ENCODE results near the gene NACA2. TPM values are rescaled to one million over a fixed set of nuclear protein-coding genes. Genes with fewer than 3 reads are reported as not detected.

The NACA2 gene
- total RNA-seq, 1 experiment from 2014 or later = not detected

DNA sequence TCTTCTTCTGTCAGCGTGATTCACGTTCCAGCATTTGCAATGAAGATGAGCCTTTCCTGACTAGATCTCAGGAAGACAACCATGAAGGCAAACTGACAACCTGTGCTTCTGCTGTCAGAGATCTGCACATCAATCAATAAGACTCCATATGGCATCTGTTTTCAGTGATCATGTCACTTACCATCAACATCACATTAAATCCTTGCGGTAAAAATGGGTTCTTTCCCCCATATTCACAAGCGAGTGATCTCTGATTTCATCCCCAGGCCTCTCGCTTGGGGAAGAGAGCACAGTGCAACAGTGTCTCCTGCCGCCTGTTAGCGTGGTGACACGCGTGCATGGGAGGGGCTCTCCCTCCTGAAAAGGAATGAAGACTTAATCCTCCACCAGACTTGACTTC, 11.1 kb downstream of the NACA2 start:
- Mint-ChIP-seq H3K4me1 (peaks cover 6% of the 10 kb centered on the region), H3K4me3 (no peak overlapping the region), H3K27me3 (ENCODE audit: low read depth) (no peaks in the 10 kb centered on the region), H3K9me3 (no peaks in the 10 kb centered on the region), H3K36me3 (no peaks in the 10 kb centered on the region), H3K27ac (no peak overlapping the region)
- POLR2A ChIA-PET = no interaction called here
- TF ChIP-seq ELF4 (CRISPR knock-in tag; IDR thresholded peaks at IDR 0.05; ENCODE audit: low read depth) (no peak), ETV6 (CRISPR knock-in tag; IDR thresholded peaks at IDR 0.05) (no peak), TCF7 (CRISPR knock-in tag; IDR thresholded peaks at IDR 0.05; ENCODE audit: low read depth) (no peak), KAT7 (CRISPR knock-in tag; IDR thresholded peaks at IDR 0.05; ENCODE audit: borderline replicate concordance) (no peak), GABPB1 (CRISPR knock-in tag; IDR thresholded peaks at IDR 0.05) (no peak), ATF1 (CRISPR knock-in tag; IDR thresholded peaks at IDR 0.05) (no peak), NFATC4 (CRISPR knock-in tag; IDR thresholded peaks at IDR 0.05) (no peak), ZNF423 (CRISPR knock-in tag; IDR thresholded peaks at IDR 0.05) (no peak)
- TF ChIP-seq, protein P1, sequence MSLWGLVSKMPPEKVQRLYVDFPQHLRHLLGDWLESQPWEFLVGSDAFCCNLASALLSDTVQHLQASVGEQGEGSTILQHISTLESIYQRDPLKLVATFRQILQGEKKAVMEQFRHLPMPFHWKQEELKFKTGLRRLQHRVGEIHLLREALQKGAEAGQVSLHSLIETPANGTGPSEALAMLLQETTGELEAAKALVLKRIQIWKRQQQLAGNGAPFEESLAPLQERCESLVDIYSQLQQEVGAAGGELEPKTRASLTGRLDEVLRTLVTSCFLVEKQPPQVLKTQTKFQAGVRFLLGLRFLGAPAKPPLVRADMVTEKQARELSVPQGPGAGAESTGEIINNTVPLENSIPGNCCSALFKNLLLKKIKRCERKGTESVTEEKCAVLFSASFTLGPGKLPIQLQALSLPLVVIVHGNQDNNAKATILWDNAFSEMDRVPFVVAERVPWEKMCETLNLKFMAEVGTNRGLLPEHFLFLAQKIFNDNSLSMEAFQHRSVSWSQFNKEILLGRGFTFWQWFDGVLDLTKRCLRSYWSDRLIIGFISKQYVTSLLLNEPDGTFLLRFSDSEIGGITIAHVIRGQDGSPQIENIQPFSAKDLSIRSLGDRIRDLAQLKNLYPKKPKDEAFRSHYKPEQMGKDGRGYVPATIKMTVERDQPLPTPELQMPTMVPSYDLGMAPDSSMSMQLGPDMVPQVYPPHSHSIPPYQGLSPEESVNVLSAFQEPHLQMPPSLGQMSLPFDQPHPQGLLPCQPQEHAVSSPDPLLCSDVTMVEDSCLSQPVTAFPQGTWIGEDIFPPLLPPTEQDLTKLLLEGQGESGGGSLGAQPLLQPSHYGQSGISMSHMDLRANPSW (CRISPR knock-in tag; conservative IDR thresholded peaks at IDR 0.05; ENCODE audit: low read depth) = no peak
- TF ChIP-seq, protein P2, sequence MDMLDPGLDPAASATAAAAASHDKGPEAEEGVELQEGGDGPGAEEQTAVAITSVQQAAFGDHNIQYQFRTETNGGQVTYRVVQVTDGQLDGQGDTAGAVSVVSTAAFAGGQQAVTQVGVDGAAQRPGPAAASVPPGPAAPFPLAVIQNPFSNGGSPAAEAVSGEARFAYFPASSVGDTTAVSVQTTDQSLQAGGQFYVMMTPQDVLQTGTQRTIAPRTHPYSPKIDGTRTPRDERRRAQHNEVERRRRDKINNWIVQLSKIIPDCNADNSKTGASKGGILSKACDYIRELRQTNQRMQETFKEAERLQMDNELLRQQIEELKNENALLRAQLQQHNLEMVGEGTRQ (CRISPR knock-in tag; IDR thresholded peaks at IDR 0.05) = no peak
- TF ChIP-seq, protein P3, sequence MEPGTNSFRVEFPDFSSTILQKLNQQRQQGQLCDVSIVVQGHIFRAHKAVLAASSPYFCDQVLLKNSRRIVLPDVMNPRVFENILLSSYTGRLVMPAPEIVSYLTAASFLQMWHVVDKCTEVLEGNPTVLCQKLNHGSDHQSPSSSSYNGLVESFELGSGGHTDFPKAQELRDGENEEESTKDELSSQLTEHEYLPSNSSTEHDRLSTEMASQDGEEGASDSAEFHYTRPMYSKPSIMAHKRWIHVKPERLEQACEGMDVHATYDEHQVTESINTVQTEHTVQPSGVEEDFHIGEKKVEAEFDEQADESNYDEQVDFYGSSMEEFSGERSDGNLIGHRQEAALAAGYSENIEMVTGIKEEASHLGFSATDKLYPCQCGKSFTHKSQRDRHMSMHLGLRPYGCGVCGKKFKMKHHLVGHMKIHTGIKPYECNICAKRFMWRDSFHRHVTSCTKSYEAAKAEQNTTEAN (CRISPR knock-in tag; IDR thresholded peaks at IDR 0.05) = no peak
- TF ChIP-seq, protein P4, sequence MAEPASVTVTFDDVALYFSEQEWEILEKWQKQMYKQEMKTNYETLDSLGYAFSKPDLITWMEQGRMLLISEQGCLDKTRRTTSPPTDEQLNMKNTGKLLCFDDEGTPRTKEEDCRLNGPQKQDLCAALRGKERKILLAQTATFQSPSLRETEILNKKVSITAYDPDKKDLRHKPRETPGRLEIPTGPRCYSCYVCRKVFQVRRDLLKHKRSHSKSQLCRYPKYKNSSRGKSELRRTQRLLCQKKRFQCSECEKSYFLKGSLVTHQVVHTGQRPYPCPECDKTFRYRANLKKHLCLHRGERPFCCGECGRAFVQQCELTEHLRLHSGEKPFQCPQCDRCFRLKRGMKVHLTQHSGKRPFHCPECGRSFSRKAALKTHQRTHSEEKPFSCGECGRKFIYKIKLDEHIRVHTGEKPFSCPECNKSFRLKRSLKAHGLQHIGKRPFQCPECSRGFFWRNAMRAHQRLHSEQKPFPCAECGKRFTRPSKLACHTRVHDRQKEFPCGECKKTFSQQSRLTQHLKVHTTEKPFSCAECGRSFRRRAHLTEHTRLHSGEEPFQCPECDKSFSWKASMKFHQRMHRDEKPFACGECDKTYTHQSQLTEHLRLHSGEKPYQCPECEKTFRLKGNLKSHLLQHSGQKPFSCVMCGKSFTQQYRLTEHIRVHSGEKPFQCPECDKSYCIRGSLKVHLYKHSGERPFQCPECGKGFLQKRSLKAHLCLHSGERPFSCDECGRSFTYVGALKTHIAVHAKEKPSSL (CRISPR knock-in tag; conservative IDR thresholded peaks at IDR 0.05) = no peak
- CTCF ChIA-PET = no interaction called here
- peak; percentile 36; the same call in 1 of the 2 replicates for ATAC-seq
- no peak for DNase-seq (ENCODE audit: low spot score)

DNA sequence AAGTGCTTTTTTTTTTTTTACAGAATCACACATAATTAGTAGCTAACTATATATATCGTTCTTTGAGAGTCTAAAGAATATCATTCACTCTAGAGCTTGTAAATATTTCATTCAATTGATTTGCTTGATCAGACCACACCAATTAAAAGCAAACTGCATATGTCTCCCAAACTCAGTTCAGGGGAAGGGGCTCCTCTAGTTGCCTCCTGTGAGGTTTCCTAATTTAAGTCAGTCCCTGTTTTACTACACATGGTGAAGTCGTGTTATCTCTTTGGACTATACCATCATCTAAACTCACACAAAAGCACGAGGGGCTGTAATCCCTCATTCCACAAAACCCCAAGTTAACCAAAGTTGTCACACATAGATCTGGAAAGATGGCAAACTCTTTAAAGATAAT, 11.7 kb downstream of the NACA2 start:
- Mint-ChIP-seq H3K4me3 (no peak overlapping the region), H3K4me1 (peaks cover 7% of the 10 kb centered on the region), H3K9me3 (no peaks in the 10 kb centered on the region), H3K27me3 (ENCODE audit: low read depth) (no peaks in the 10 kb centered on the region), H3K27ac (no peak overlapping the region), H3K36me3 (no peaks in the 10 kb centered on the region)
- ChIA-PET CTCF (interaction anchor here (0.6 to 1.1 kb wide), 2 partner anchors 15 to 167 kb away, joined by 3 read pairs; no protein-coding TSS in a partner anchor), POLR2A (interaction anchor here (0.9 kb wide), 1 partner anchor 32 kb away, joined by 3 read pairs; no protein-coding TSS in a partner anchor)
- DNase-seq (ENCODE audit: low spot score) = no peak
- ATAC-seq = no peak
- TF ChIP-seq, protein P5, sequence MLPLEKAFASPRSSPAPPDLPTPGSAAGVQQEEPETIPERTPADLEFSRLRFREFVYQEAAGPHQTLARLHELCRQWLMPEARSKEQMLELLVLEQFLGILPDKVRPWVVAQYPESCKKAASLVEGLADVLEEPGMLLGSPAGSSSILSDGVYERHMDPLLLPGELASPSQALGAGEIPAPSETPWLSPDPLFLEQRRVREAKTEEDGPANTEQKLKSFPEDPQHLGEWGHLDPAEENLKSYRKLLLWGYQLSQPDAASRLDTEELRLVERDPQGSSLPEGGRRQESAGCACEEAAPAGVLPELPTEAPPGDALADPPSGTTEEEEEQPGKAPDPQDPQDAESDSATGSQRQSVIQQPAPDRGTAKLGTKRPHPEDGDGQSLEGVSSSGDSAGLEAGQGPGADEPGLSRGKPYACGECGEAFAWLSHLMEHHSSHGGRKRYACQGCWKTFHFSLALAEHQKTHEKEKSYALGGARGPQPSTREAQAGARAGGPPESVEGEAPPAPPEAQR (CRISPR knock-in tag; IDR thresholded peaks at IDR 0.05) = no peak
- TF ChIP-seq TP53 (CRISPR knock-in tag; IDR thresholded peaks at IDR 0.05) (no peak), FOXP1 (CRISPR knock-in tag; IDR thresholded peaks at IDR 0.05; ENCODE audit: borderline replicate concordance) (no peak), JUN (CRISPR knock-in tag; IDR thresholded peaks at IDR 0.05) (no peak), NR3C1 (CRISPR knock-in tag; conservative IDR thresholded peaks at IDR 0.05; ENCODE audit: low read depth) (no peak), ZNF416 (CRISPR knock-in tag; IDR thresholded peaks at IDR 0.05) (no peak), ETV6 (CRISPR knock-in tag; IDR thresholded peaks at IDR 0.05) (no peak), NR1H2 (CRISPR knock-in tag; IDR thresholded peaks at IDR 0.05) (no peak), ZNF219 (CRISPR knock-in tag; IDR thresholded peaks at IDR 0.05; ENCODE audit: borderline replicate concordance) (no peak), ZNF121 (CRISPR knock-in tag; IDR thresholded peaks at IDR 0.05) (no peak), JAZF1 (CRISPR knock-in tag; IDR thresholded peaks at IDR 0.05) (no peak), OVOL2 (CRISPR knock-in tag; IDR thresholded peaks at IDR 0.05; ENCODE audit: borderline replicate concordance) (no peak), HMGA2 (CRISPR knock-in tag; IDR thresholded peaks at IDR 0.05) (no peak)
- TF ChIP-seq, protein P6, sequence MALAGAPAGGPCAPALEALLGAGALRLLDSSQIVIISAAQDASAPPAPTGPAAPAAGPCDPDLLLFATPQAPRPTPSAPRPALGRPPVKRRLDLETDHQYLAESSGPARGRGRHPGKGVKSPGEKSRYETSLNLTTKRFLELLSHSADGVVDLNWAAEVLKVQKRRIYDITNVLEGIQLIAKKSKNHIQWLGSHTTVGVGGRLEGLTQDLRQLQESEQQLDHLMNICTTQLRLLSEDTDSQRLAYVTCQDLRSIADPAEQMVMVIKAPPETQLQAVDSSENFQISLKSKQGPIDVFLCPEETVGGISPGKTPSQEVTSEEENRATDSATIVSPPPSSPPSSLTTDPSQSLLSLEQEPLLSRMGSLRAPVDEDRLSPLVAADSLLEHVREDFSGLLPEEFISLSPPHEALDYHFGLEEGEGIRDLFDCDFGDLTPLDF (CRISPR knock-in tag; IDR thresholded peaks at IDR 0.05) = no peak

Measured in WTC11 (cell line).